Activated CD4-positive, alpha-beta T cell treated with anti-CD3 and anti-CD28 coated beads, Interleukin-2, amount 50 U/mL, for 48 hours (primary cell): ENCODE results near the gene TRIM8.

Experiments
- DNase-seq, 2 experiments: peaks; one replicate each; pipeline ENCODE4 v3.0.0-alpha.2; 2020

TRIM8 gene

DNA sequence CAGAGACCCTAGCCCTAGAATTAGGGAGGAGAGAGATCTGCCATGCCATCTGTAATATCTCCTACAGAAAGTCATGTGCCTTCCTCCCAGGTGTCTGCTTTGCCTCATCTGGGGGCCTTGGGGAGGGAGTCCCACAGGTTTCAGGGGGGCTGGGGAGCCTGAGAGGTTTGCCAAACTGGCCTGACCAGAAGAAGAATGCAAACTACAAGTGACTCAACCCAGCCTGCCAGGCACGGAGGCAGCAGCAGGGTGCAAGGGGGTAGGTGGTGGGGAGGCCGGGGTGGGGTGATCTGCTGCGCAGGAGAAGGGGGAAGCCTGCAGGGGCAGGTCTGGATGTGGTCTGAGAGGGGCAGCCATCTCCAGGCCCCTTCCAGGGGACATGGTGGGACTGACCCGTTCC, 9.6 kb upstream of the TRIM8 start:
- DNase-seq, result no peak

DNA sequence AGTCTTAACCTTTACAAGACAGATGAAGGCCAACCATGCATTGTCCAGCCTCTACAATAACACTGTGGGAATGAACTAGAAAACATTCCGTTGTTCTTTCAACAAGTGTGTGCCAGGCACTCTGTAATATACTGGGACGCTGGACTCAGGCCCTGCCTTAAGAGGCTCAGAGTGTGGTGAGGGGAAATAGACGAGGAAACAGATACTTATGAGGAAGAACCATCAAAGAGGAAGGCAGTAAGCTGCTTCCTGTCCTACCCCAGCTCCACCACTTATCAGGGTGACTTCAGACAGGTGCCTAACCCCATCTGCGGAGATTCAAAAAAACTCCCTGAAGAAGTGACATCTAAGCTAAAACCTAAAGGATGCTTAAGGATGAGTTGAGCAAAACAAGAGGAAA, 8.9 kb upstream of the TRIM8 start:
- no peak for DNase-seq

DNA sequence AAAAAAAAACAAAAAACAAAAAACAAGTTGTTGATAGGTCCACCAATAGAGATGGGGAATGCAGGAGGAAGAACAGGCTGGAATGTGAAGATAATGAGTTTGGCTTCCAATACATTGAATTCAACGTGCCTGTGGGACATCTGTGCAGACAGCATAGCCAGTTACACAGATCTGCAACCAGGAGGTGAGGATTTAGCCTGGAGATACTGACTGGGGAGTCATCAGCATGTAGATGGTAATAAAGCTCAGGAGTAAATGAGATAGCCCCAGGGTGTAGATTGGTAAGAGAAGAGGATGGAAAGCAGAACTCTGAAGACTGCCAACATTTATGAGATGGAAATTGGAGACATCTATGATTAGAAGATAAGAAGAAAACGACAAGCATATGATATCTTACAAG, 4.7 kb upstream of the TRIM8 start:
- no peak for DNase-seq

DNA sequence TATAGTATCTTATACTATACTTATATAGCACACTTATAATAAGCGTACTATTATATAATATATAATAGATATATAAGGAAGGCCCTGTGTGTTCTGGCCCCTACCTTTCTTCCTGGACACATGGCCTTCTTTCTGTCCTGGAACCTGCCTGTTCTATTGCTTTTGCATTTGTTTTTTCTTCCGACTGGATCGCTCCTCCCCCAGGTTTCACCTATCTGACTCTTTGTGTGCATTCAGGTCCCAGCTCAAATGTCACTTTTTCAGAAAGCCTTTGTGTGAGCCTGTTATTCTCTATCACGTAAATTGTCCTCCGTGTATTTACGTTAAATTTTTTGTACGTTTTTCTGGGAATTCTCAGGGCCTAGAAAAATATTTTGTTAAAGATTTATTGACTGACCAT, 2.9 kb upstream of the TRIM8 start:
- DNase-seq, result no peak

DNA sequence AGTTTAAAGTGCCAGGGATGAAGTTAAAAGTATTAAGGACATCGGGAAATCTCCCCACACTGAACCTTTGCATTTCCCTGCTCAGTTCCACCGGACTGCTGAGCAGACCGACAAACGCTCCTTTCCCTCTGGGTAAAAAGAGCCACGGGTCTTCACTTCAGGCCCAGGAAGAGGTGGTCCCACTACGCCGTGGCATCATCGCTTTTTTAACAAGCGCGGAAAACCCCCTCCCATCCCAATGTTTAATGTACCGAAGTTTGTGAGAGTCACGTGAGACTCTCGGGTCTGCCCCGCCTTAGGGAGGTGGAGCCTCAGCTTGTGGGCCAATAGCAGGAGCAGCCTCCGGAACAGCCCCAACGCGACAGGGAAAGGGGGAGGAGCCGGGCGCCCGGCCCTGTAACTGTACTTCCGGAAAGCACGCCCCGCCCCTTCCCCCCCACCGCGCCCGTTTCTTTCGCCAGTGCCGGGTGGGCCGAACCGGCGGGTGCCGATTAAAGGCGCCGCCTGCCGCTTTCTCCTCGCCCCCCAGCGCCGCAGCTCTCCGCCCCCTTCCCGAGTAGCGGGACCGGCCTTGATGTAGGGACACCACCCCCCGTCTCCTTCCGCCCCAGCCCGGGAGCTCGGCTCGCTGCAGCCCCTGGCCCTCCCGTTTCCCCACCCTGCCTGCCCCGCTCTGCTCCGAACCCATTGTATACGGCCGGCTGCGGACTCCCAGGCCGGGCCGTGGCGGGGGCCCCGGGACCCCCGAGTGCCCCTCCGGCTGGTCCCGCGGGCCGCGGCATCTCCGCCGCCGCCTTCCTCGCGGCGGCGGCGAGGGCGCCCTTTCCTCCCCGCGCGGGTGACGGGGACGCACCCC, 2.2 kb upstream of the TRIM8 start:
- DNase-seq, result peak; percentile 99

DNA sequence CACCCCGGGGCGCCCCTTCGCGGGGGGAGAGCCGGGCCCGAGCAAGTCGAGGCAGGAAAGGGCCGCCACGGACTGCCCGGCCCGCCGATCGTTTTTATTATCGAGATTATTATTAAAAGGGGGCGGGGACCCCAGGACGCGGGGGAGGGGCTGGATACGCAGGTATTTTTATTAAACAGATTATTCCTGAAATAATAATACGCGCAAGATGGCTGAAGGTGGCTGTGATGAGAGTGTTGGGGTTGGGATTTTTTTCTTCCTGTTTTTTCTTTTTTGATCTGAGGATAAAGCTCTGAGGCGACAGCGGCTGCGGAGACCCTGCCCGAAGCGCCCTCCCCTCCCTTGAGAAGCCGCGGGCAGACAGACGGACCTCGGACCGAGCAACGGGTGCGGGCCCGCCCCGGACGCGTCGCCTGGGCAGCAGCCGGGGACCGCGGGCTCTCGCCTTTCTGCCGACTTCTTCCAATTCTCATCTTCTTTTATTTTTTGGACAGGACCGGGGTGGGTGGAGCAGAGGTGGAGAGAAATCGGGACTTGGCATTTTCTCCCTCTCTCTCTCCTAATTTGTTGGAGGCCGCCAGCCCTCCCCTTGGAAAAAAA, 1.4 kb upstream of the TRIM8 start:
- DNase-seq, result peak; percentile 41 to 52

DNA sequence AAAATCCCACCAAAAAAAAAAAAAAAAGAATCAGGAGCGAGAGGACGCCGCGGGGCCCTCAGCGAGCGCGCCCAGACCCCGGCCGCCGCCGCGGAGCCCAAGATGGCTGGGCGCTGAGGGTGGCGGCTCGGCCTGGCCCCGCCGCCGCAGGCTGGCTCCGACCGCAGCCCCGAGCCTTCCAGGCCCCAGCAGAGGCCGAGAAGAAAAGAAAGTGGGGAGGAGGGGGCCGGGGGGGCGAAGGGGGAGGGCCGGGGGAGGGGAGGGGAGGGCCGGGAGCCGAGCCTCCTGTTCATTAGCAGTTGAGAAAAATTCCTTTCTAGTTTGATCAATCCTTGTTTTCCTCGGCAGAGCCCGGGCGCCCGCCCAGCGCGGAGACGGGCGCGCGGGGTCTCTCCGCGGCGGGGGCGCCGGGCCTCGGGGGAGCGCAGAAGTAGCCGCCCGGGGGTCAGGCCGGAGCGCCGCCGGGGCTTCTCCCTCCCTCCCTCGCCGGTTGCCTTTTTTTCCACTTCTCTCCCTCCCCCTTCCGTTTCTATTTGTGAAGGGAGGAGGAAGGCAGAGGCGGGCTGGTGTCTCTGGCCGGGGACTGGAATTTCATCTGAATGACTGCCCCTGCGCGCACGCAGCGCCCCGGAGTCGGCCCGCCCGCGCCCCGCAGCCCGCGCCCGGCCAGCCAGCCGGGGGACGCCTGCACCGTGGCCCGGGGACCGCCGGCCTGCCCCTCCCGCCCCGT, 778 bp upstream of the TRIM8 start:
- DNase-seq, result peak; percentile 60 to 71

DNA sequence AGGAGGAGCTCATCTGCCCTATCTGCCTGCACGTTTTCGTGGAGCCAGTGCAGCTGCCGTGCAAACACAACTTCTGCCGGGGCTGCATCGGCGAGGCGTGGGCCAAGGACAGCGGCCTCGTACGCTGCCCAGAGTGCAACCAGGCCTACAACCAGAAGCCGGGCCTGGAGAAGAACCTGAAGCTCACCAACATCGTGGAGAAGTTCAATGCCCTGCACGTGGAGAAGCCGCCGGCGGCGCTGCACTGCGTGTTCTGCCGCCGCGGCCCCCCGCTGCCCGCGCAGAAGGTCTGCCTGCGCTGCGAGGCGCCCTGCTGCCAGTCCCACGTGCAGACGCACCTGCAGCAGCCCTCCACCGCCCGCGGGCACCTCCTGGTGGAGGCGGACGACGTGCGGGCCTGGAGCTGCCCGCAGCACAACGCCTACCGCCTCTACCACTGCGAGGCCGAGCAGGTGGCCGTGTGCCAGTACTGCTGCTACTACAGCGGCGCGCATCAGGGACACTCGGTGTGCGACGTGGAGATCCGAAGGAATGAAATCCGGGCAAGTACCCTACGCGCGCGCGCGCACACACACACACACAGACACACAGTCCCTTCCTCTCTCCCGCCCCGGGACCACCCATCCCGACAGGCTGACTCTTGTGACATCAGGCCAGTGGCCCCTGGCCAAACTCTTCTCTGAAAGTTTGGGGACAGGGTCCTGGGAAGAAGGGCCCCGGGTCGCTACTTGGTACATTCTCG, 538 bp downstream of the TRIM8 start:
- peak; percentile 75 to 79 for DNase-seq

DNA sequence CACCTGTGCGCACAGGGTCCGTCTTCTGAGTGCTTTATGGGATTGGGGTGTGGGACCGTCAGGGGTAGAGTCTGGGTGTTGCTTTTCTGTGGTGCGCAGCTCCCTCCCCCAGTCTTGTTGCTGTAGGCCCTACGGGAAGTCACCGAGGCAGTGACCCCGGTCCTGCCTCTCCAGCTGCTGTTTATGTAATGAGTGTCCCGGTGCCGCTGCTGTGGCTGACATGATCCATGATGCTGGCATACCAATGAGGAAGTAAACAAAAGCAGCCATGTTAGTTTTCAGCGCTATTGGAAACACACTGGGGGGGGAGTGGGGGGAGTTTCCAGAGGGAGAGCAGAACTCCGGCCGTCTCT, 1.1 kb downstream of the TRIM8 start:
- peak; percentile 50 to 61 for DNase-seq

DNA sequence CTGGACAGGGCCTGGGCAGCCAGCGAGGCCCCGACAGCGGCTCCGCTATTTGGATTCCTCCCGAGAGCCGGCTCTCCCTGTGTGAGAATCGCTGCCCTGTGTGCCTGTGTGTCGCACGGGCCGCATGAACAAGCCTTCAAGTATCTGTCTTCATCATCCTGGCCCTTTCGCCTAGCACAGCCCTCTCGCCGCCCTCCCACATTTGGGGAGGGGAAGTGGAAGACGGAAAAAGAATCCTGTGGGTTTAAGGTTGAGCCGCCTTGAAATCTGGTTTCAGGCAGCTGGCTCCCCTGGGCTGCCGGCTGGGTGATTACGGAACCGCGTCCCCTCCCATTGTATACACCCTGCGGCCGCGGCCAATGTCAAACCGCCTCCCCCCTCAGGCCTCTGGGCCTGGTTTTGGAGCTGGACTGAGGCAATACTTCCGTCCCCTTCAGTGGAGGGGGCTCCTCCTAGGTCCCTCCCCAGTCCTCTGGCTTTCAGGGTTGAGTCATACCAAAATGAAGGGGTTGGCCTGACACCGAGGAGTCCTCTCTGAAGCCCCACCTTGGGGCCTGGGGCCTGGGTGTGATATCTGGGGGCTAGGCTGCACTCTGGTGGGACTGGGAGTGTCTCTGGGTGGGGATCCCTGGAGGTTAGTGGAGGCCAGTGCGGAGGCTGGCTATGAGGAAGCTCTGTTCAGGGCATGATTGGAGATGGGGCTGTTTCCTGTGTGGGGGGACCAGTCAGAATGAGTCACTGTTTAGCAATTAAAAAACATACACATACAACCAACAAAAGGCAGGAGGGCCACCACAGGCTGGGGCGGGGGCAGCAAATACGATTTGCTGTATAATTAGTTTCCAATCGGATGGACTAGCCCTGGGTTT, 1.7 kb downstream of the TRIM8 start:
- DNase-seq, result peak; percentile 77 to 83

DNA sequence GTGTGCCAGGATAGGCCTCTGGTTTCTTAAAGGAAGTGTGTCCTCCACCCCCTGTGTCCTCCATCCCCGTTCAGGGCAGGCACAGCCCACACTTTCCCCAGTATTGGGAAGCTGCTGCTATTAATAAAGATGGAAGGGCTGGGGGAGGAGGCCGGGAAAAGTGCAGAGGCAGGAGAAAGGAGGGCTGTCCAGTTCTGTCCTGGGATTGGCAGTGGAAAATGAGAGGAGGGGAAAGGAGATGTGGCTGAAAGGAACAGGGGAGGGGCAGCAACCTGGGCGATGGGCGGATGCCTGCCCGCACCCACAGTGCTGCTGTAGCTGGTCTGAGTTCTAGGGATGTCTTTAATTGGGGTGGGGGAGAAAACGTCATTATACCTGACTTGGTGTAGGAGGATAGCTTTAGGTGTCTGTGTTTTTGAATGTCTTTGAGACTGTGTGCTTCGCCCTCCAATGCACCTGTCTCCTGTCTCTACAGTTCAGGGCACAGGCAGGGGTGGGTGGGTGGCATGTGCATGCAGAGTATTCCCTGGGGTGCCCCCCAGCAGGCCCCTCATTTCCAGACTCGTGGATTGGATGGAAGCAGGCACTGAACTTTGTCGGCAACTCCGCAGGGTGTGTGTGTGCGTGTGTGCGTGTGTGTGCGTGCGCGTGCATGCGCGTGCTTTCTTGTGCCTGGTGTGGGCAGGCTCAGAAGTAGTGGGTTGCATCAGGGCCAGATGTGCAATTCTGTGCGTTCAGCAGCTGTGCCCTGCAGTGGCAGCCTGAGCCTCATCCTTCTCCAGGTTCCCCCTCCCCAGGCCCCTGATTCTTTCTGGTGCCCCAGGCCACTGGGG, 2.5 kb downstream of the TRIM8 start:
- peak; percentile 53 to 67 for DNase-seq

DNA sequence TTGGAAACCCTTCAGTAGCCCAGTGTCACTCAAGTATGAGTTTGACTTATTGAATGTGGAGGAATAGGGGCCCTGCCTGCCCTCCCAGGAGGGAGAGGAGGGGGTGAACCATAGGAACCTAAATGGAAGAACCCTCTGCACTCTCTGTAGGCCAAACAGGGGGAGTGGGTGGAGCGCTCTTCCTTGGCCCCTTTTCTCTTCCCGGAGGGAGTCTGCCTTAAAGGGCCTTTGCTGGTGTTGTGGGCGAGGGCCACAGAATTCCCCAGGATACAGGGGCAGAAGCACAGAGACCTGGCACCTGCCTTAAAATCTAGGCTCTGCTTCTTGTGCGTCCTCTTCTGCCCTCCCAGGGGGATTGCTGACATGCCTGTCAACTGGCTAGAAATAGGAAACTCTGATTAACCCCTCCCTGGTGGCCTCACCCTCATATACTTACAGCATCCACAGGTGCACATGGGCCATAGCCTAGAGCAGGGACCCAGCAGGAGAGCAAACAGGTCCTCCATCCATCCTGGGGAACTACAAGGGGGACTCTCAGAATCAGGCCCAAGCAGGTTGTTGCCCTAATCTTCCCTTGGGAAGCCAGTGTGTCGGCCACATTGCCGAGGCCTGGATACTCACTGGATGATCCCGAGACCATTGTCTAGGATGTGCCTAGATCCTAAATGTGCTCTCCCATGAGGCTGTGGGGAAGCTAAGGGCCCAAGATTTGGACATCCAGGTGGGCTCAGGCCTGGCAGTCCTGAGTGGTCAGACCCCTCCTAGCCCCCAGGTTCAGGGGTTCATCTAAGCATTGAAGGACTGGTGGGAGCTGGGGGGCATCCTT, 3.4 kb downstream of the TRIM8 start:
- DNase-seq, result no peak

DNA sequence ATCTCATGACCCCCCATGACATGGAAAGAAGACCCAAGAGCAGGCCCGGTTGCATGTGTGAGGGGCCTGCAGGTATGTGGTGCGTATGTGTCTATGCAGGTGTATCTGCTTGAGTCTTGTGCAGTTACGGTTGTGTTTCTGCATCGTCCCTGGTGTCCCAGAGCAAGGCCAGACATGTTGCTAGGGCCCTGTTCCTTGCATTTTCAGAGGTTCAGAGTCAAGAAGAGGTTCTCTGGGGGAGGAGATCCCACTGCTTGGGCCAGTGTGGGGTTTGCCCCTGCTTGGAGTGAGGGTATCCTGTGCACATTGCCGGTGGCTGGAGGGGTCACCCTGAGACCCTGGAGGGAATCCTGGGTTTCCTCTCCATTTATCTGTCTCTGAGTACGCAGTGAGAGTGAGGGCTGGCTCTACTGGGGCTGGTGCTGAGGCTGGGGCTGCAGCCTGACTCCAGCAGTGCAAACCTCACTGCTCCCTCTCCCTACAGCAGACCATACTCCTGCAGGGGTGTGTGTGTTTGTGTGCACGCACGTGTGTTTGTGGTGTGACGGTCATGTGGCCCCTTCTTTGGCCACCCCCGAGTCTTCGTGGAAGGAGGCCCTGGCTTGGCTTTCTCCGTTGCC, 4.1 kb downstream of the TRIM8 start:
- no peak for DNase-seq

DNA sequence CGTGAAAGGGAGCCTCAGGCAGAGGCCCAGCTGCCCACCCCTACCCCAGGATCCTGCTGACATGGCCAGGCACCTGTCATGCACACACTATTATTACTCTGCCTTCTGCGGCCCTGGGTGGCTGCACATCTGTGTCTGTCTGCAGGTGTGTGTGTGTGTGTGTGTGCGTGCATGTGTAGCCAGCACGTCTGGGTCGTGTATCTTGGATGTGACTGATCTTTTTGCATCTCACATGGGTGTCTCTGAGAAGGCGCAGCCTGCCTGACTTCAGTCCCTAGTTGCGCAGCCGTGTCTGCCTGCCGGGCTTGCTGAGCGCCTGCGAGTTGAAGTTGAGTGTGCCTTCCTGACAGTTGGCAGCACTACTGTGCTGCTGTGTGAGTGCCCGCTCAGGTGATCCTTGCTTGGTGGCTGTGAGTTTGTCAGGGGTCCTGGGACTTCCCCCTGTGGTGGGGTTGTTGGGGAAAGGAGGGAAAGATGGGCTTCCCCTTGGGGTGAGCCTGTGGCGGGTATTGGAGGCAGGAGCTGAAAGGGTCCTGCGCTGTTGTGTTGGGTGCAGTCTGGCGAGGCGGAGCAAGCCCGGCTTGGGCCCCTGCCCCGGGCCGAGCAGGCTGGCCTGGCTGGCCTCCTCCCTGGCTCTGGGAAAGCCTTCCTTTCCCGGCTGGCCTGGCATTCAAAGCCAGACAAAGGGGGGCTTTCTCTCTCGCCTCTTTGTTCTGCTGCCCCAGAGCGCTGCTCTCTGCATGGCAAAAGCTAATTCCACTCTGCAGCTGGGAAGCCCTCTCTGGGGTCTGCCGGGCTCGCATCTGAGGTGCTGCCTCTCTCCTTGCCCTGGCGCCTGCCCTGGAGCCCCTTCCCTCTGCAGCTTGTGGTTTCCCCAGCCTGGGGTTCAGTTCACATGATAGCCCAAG, 4.9 kb downstream of the TRIM8 start:
- DNase-seq, result peak in 1 of 2 experiments; percentile 45

DNA sequence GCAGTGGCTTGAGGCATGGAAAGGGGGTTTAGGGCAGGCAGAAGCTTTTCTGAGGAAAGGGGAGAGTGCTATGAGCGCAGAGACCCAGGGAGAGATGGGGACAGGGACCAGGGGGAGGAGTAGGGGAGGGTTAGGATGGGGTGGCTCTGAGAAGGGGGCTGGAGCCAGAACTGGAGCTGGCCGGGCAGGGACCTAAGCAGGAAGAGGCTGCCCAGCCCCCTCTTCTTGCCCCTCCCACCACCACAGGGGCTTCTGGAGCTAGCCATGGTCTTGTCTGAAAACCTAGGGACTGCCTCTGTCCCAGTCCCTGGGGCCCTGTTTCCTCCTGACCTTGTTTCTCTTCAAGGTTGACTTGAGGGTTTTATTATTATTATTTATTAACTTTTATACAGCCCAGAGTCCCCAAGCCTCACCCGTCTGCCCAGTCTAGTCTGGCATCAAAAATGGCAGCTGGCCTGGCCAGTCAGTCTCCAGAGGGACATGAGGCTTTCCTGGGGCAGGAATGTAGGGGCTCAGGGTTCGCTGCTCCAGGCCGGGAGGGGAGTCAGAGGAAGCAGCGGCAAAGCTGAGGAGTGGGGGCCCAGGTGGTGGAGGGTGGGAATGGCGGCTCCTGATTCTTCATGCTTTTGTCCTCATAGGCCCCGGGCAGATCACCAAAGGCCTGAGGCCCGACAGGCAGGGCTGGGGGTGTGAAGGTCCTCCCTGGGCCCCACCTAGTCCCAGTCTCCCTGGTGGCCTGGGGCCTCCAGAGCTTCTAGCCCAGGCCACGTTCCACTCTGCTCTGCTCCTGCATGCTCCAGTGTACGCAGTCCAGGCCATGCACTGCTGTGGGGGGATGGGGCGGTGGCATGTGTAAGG, 5.7 kb downstream of the TRIM8 start:
- no peak for DNase-seq

DNA sequence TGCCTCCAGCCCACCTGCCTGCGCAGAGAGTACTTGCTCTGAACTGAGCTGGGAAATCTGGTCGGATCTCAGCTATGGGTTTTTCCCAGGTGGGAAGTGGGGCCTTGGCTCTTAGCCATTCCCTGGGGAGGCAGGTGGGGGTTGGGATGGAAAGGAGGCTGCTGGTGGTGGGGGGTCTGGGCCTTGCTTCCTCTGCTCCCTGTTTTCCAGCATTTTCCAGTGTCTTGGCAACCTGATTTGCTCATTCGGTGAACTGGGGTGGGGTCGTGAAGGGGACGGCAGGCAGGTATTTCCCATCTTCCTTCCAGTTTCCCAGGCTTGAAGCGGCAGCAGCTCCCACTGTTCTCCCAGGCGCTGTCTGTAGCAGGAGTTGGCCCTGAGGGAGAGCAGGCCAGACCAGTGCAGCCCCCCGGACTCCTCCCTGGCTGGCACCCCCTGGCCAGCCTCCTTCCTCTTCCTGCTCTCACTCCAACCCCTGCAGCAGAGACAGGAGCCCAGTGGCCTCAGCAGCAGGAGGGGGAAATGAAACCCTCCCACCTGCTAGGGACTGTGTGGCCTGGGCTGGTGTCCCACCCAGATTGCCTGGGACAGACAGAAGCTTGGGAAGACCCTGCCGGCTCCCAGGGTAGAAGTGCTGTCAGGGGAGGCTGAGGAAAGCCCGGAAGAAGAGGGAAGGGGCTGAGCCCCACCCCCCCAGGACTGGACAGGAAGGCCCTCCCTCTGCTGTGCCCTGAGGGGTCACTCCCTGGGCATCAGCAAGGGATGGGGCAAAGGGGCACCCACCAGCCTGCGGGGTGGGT, 6.6 kb downstream of the TRIM8 start:
- no peak for DNase-seq
